HEK293T (cell line): ENCODE data around the gene SNED1.

Experiments used
- BHLHE40 ChIP-seq: fragments of 450-650 bp; IDR thresholded peaks from 2 replicates; pipeline ENCODE4 v1.6.1; 2016; ENCODE audit warnings: mild to moderate bottlenecking, moderate library complexity, borderline replicate concordance
- CTBP1 ChIP-seq: fragments of 450-650 bp; IDR thresholded peaks from 2 replicates; pipeline ENCODE4 v1.6.1; 2016; ENCODE audit warnings: borderline replicate concordance
- ELF4 ChIP-seq: fragments of 450-650 bp; IDR thresholded peaks from 2 replicates; pipeline ENCODE4 v1.6.1; 2017; ENCODE audit warnings: antibody characterized with exemption
- FOXA1 ChIP-seq: fragments of 450-650 bp; IDR thresholded peaks from 2 replicates; pipeline ENCODE4 v1.6.1; 2016; ENCODE audit warnings: mild to moderate bottlenecking
- FOXK2 ChIP-seq: fragments of 450-650 bp; IDR thresholded peaks from 2 replicates; pipeline ENCODE4 v1.6.1; 2016; ENCODE audit warnings: mild to moderate bottlenecking
- FOXM1 ChIP-seq: fragments of 450-650 bp; IDR thresholded peaks from 2 replicates; pipeline ENCODE4 v1.6.1; 2017; ENCODE audit warnings: mild to moderate bottlenecking, borderline replicate concordance
- L3MBTL2 ChIP-seq: fragments of 450-650 bp; conservative IDR thresholded peaks from 2 replicates; pipeline ENCODE4 v1.6.1; 2016; ENCODE audit warnings: mild to moderate bottlenecking
- LEF1 ChIP-seq: fragments of 450-650 bp; IDR thresholded peaks from 2 replicates; pipeline ENCODE4 v1.6.1; 2017; ENCODE audit warnings: mild to moderate bottlenecking, borderline replicate concordance
- NFRKB ChIP-seq: fragments of 450-650 bp; IDR thresholded peaks from 2 replicates; pipeline ENCODE4 v1.6.1; 2016; ENCODE audit warnings: mild to moderate bottlenecking, moderate library complexity
- SP1 ChIP-seq: fragments of 450-650 bp; IDR thresholded peaks from 2 replicates; pipeline ENCODE4 v1.6.1; 2017
- SUZ12 ChIP-seq: fragments of 450-650 bp; IDR thresholded peaks from 2 replicates; pipeline ENCODE4 v1.6.1; 2016; ENCODE audit warnings: mild to moderate bottlenecking
- TARDBP ChIP-seq: fragments of 450-650 bp; IDR thresholded peaks from 2 replicates; pipeline ENCODE4 v1.6.1; 2016
- ZNF384 ChIP-seq: fragments of 450-650 bp; IDR thresholded peaks from 2 replicates; pipeline ENCODE4 v1.6.1; 2016
- TF ChIP-seq, protein P1 (sequence below): fragments of 450-650 bp; IDR thresholded peaks from 2 replicates; pipeline ENCODE4 v1.6.1; 2016

DNA sequence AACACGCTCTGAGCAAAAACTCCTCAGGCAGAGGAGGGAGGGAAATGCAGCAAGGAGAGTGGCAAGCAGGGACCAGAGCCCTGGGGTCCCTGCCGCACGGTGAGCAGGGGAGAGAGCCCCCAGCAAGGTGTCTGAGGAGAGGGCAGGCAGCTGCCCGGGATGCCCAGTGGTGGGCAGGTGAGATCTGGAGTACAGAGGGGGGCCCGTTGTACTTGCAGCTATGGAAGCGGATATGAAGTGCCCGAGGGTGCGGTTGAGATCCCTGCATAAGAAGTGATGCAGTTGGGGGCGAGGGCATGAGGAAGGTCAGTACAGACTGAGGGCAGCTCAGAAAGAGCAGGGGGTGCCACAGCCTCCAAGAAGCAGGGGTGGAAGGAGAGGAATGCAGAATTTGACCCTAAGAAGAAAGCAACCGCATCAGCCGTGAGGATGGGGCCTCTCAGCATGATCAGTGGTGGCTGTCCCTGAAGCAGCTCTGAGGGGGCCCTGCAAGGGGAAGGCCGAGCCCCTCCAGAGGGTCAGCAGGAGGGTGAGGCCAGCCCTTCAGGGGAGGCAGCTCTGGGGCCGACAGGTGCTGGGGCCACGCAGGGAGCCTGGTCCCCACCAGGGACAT lies 74.2 kb downstream of the SNED1 start:
- TF ChIP-seq FOXK2, result no peak
- no peak for TF ChIP-seq CTBP1
- TF ChIP-seq SP1, result no peak
- TF ChIP-seq SUZ12, result no peak
- no peak for TF ChIP-seq ZNF384
- TF ChIP-seq L3MBTL2, result no peak
- no peak for TF ChIP-seq NFRKB
- TF ChIP-seq BHLHE40, result no peak
- TF ChIP-seq, protein P1, sequence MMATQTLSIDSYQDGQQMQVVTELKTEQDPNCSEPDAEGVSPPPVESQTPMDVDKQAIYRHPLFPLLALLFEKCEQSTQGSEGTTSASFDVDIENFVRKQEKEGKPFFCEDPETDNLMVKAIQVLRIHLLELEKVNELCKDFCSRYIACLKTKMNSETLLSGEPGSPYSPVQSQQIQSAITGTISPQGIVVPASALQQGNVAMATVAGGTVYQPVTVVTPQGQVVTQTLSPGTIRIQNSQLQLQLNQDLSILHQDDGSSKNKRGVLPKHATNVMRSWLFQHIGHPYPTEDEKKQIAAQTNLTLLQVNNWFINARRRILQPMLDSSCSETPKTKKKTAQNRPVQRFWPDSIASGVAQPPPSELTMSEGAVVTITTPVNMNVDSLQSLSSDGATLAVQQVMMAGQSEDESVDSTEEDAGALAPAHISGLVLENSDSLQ, result no peak
- TF ChIP-seq TARDBP, result no peak
- TF ChIP-seq FOXM1, result no peak
- TF ChIP-seq FOXA1, result no peak
- TF ChIP-seq ELF4, result no peak
- no peak for TF ChIP-seq LEF1
